A673 (cell line): Measurements from ENCODE around the gene CFAP46. TPM values are rescaled to one million over a fixed set of nuclear protein-coding genes. Genes with fewer than 3 reads are reported as not detected.

ENCODE experiments used
- BruUV-seq: library from RNA; stranded (reverse); fragments of 400-500 nt; replicated peaks from 2 replicates; lab custom pipeline; 2021; lab: Mats Ljungman, UMichigan
- CTCF ChIA-PET: fragments of 300-600 bp; sonication (Branson Sonifier 250); formaldehyde crosslinking; loops from one replicate; lab custom pipeline; 2022; ENCODE audit warnings: antibody characterized with exemption; lab: Charles Lee
- POLR2A ChIA-PET: fragments of 300-600 bp; sonication (Branson Sonifier 250); formaldehyde crosslinking; loops from one replicate; lab custom pipeline; 2022; ENCODE audit warnings: antibody characterized with exemption; ENCODE audit not compliant: low non-redundant PET; lab: Charles Lee
- DNase-seq: peaks from one replicate; pipeline ENCODE4 v3.0.0-alpha.2; 2015; ENCODE audit warnings: low spot score
- H3K27ac ChIP-seq: fragments of 200-600 bp; sonication (generic); 2 replicates; pipeline ENCODE4 v1.5.1; 2016; ENCODE audit warnings: mixed run types, low read depth, mild to moderate bottlenecking, mixed read lengths, antibody characterized with exemption, low read length; ENCODE audit not compliant: poor library complexity, severe bottlenecking
- H3K27me3 ChIP-seq: fragments of 200-600 bp; sonication (generic); replicated peaks from 2 replicates; pipeline ENCODE4 v1.6.1; 2017; ENCODE audit warnings: mixed run types, low read depth, mild to moderate bottlenecking, mixed read lengths, antibody characterized with exemption, low read length; ENCODE audit not compliant: insufficient read depth, poor library complexity
- H3K36me3 ChIP-seq: fragments of 200-600 bp; sonication (generic); 2 replicates; pipeline ENCODE4 v1.6.1; 2016; ENCODE audit warnings: mixed run types, mild to moderate bottlenecking, mixed read lengths, antibody characterized with exemption, low read length; ENCODE audit not compliant: insufficient read depth, poor library complexity, severe bottlenecking
- H3K4me1 ChIP-seq: fragments of 200-600 bp; sonication (generic); 2 replicates; pipeline ENCODE4 v1.6.1; 2017; ENCODE audit warnings: mixed run types, mild to moderate bottlenecking, mixed read lengths, antibody characterized with exemption, low read length; ENCODE audit not compliant: insufficient read depth, poor library complexity, severe bottlenecking
- H3K4me3 ChIP-seq: fragments of 200-600 bp; sonication (generic); 2 replicates; pipeline ENCODE4 v1.5.1; 2016; ENCODE audit warnings: low read depth, mixed run types, mild to moderate bottlenecking, mixed read lengths, low read length; ENCODE audit not compliant: poor library complexity, severe bottlenecking
- H3K9me3 ChIP-seq: fragments of 200-600 bp; sonication (generic); 2 replicates; pipeline ENCODE4 v1.6.1; 2016; ENCODE audit warnings: mixed run types, low read depth, mild to moderate bottlenecking, mixed read lengths, antibody characterized with exemption, low read length; ENCODE audit not compliant: poor library complexity, severe bottlenecking
- EZH2 ChIP-seq: fragments of 200-600 bp; sonication (generic); IDR thresholded peaks from 2 replicates; pipeline ENCODE4 v1.6.1; 2017; ENCODE audit warnings: borderline replicate concordance, low read depth, mild to moderate bottlenecking, mixed read lengths, antibody characterized with exemption, low read length; ENCODE audit not compliant: poor library complexity, severe bottlenecking
- intact Hi-C: fragments of 100-400 bp; cut with micrococcal nuclease; formaldehyde crosslinking; loops from one replicate; pipeline ENCODE4 v1.10.0; 2022; ENCODE audit not compliant: unreplicated experiment
- total RNA-seq: library from RNA; stranded (reverse); gene quantifications from 2 replicates; pipeline ENCODE4 v1.2.3, GENCODE V29; 2021
- TF ChIP-seq, protein P1 (sequence below): fragments of 300-800, 200-600 bp; sonication (generic); conservative IDR thresholded peaks from 2 replicates; pipeline ENCODE4 v1.5.1; 2017; ENCODE audit warnings: low read depth, mild to moderate bottlenecking, antibody characterized with exemption, low read length, moderate library complexity, mixed read lengths

Gene CFAP46
- total RNA-seq, 1 experiment from 2014 or later, result 1.9 TPM

DNA sequence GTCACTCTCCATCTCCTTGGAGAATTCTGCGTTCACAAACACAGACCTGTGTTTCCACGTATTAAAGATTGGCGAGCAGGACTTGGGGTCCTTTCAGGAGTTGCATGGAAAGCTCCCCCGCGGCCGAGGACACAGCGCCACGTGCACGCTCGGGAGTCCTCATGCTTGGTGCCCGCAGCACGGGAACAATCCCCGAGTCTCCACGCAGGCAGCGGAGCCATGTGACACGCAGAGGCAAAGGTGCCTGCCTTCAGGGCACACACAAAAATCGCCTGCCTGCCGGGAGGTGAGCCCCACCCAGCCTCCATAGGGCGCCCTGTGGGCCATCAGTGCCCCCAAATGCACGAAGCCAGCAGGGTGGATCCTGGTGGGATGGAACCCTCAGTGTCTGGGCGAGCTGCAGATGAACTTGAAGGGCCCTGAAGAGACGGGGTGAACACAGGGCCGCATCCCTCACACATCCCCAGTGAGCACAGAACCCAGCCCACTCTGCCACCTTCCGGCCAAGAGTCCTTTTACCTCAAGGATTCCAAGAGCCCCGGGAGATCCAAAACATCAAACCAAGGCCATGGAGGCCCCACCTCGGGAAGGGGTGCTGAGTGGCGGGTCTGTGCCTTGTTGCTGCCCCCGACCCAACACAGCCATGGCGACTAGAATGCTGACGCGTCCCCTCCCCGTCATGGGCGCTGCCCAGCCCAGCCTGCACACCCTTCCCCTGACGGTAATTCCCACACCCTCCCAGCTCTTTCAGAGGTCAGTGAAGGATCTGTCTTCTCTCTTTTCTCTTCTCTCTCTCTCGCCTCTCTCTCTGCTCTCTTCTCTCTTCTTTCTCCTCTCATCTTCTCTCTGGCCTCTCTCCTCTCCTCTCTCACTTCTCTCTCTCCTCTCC, 55.9 kb downstream of the CFAP46 start:
- no peaks in the 10 kb centered on the region for H3K9me3 ChIP-seq
- no peak overlapping the region for H3K27ac ChIP-seq
- H3K36me3 ChIP-seq, result no peaks in the 10 kb centered on the region
- H3K4me3 ChIP-seq, result no peak overlapping the region
- TF ChIP-seq, protein P1, sequence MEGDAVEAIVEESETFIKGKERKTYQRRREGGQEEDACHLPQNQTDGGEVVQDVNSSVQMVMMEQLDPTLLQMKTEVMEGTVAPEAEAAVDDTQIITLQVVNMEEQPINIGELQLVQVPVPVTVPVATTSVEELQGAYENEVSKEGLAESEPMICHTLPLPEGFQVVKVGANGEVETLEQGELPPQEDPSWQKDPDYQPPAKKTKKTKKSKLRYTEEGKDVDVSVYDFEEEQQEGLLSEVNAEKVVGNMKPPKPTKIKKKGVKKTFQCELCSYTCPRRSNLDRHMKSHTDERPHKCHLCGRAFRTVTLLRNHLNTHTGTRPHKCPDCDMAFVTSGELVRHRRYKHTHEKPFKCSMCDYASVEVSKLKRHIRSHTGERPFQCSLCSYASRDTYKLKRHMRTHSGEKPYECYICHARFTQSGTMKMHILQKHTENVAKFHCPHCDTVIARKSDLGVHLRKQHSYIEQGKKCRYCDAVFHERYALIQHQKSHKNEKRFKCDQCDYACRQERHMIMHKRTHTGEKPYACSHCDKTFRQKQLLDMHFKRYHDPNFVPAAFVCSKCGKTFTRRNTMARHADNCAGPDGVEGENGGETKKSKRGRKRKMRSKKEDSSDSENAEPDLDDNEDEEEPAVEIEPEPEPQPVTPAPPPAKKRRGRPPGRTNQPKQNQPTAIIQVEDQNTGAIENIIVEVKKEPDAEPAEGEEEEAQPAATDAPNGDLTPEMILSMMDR, result no peak
- TF ChIP-seq EZH2, result no peak
- H3K4me1 ChIP-seq, result no peaks in the 10 kb centered on the region
- intact Hi-C loops, result no loop called here
- CTCF ChIA-PET, result no interaction called here
- H3K27me3 ChIP-seq, result peaks cover 50% of the 10 kb centered on the region
- DNase-seq, result no peak
- POLR2A ChIA-PET, result no interaction called here
- BruUV-seq, result no TSS peak

DNA sequence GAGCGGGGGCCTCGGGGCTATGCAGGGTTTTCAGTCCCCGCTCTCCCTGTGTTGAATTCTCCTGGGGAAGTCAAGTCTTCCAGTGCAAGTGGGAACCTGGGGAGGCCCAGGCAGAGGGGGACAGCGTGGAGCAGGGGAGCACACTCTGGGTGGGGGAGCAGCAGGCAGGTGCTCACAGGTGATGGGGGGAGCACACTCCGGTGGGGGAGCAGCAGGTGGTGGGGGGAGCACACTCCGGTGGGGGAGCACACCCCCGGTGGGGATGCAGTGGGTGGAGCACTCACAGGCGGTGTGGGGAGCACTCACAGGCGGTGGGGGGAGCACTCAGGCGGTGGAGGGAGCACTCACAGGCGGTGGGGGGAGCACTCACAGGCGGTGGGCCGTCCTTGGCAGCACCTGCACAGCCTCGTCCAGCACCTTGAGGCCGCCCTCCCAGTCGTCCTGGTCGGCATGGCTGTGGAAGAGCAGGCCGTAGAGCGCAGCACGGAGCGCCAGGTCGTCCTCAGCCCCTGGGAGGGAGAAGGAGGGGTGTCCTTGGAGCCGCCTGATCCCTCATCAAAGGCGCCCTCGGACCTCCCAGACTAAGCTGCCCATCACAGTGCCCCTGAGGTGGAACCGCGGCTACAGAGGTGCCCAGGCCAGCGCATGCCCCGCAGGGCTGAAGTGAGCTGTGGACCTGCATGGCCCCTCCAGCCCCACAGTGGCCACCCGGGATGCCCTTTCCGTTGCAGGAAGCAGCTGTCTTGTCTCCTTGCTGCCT, 56.7 kb downstream of the CFAP46 start:
- ChIA-PET POLR2A (no interaction called here), CTCF (no interaction called here)
- no TSS peak for BruUV-seq
- Histone ChIP-seq H3K27me3 (peaks cover 50% of the 10 kb centered on the region), H3K9me3 (no peaks in the 10 kb centered on the region), H3K27ac (no peak overlapping the region), H3K4me1 (no peaks in the 10 kb centered on the region), H3K4me3 (no peak overlapping the region), H3K36me3 (no peaks in the 10 kb centered on the region)
- intact Hi-C loops, result no loop called here
- TF ChIP-seq EZH2, result no peak
- TF ChIP-seq, protein P1, result no peak
- DNase-seq, result no peak

DNA sequence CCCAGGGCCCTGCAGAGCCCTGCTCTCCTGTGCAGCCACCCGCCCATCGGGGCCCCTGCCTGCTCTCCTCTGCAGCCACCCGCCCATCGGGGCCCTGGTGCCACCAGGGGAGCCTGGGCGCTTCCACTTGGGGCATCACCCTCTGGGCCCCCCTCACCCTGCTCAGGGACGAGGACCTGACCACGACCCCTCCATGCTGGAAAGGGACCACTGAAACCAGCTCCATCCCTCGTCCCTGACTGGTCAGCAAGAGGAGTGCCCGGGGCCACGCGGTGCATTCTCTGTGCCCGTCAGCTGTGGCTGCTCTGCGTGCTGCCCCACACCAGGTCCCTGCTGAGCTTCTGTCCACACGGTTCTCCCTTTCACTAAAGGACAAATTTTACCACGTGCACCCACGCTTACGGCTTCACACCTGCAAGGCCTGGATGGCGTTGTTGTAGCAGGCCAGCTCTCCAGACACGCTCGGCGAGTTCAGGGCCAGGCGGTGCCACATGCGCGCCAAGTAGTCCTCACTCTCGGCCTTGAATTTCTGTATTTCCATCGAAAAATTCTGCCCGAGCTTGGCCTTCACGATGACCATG, 57.6 kb downstream of the CFAP46 start:
- POLR2A ChIA-PET, result no interaction called here
- Histone ChIP-seq H3K27ac (no peak overlapping the region), H3K4me3 (no peak overlapping the region), H3K36me3 (no peaks in the 10 kb centered on the region), H3K4me1 (no peaks in the 10 kb centered on the region), H3K27me3 (peaks cover 42% of the 10 kb centered on the region), H3K9me3 (no peaks in the 10 kb centered on the region)
- DNase-seq, result no peak
- CTCF ChIA-PET, result no interaction called here
- intact Hi-C loops, result no loop called here
- no peak for TF ChIP-seq EZH2
- TF ChIP-seq, protein P1, result no peak
- no TSS peak for BruUV-seq
